Esophagus squamous epithelium (tissue), 5 donors: ENCODE results near the gene DENND2D. TPM values are rescaled to one million over a fixed set of nuclear protein-coding genes. Genes with fewer than 3 reads are reported as not detected.

ENCODE experiments used
- DNase-seq: peaks from one replicate; lab custom pipeline; 2025; lab: John Stamatoyannopoulos, UW
- H3K27ac ChIP-seq, 4 donors: fragments of 200-600 bp; sonication (generic); one replicate each; pipeline ENCODE4 v1.5.1; 2016 to 2019; ENCODE audit warnings: mild to moderate bottlenecking in 1 of 4
- H3K27me3 ChIP-seq, 4 donors: fragments of 200-600 bp; sonication (generic); 1 replicate in 3 of 4; 2 replicates in 1 of 4; pipeline versions ENCODE4 v1.5.1 to v1.6.0; 2017 to 2021; ENCODE audit warnings: antibody characterized with exemption in 1 of 4
- H3K36me3 ChIP-seq, 3 donors: fragments of 200-600 bp; sonication (generic); one replicate each; pipeline ENCODE4 v1.5.1; 2016 to 2019
- H3K4me1 ChIP-seq, 3 donors: fragments of 200-600 bp; sonication (generic); one replicate each; pipeline ENCODE4 v1.5.1; 2017 to 2019
- H3K4me3 ChIP-seq, 4 donors: fragments of 200-600 bp; sonication (generic); 1 replicate in 3 of 4; 2 replicates in 1 of 4; pipeline ENCODE4 v1.5.1; 2016 to 2019; ENCODE audit warnings: mild to moderate bottlenecking in 2 of 4, moderate library complexity in 1 of 4
- H3K9me3 ChIP-seq, 3 donors: fragments of 200-600 bp; sonication (generic); one replicate each; pipeline ENCODE4 v1.5.1; 2016 to 2019
- POLR2A ChIP-seq, 4 donors: fragments of 450-650 bp; IDR thresholded peaks; one replicate each; pipeline ENCODE4 v1.6.1; 2017; ENCODE audit warnings: antibody characterized with exemption in 4 of 4, mild to moderate bottlenecking in 4 of 4, moderate library complexity in 3 of 4
- WGBS, 2 donors: methylation state at CpG; one replicate each; pipeline ENCODE4 v1.1.5; 2018; 5-methylcytosine and 5-hydroxymethylcytosine counted together
- intact Hi-C: fragments of 100-400 bp; cut with DNase I; formaldehyde crosslinking; loops from one replicate; pipeline ENCODE4 v1.15.0; 2022
- total RNA-seq, 4 donors: library from RNA; depleted of rRNA; stranded (reverse); fragments of >200 nt; gene quantifications; one replicate each; pipeline ENCODE4 v1.1.0, GENCODE V29; 2016
- TF ChIP-seq, protein P1 (sequence below), 6 experiments: fragments of 450-650 bp in 4 of 6; fragments of 200-600 bp in 2 of 6; sonication (generic) in 2 of 6; IDR thresholded peaks; one replicate each; pipeline ENCODE4 v1.5.1; 2016 to 2019; ENCODE audit warnings: antibody characterized with exemption in 6 of 6, mild to moderate bottlenecking in 4 of 6, moderate library complexity in 4 of 6
- donor health status: DM: yes; HTN: yes; CAD: no.

DENND2D gene
- total RNA-seq, 4 donors from 2014 or later = 55.3 to 73.3 (median 66.5) TPM

DNA sequence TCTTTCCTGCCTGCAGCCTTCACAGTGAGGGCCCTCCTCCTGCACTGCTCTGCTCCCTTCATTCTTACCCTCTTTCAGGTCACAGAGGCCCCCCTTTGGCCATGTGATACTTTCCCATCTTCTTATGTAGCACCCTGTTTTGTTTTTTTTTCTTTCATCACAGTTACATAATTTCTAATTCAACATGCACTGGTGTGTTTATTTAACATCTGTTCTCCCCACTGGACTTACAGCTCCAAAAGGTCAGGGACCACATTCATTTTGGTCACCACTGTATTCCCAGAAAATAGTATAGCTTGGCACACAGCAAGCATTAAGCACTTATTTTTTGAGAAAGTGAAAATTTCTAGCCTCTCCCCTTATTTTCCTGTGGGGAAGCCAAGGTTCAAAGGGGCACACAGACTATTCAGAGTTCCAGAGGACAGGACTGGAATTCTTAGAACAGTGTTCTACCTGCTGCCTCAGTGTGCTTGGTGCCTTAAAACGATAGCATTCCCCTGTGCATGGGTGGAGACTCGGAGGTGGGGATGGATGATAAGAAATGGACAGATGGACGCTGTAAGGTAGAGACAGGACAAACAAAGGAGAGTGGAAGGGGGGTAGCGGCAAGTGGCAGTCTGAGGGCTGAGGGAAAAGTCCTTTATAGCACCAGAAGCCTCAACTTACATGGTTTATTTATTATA lies 5.3 kb downstream of the DENND2D start:
- WGBS, 2 donors = 79 to 86% methylated on average over 4 of the region's 4 CpGs
- H3K27ac ChIP-seq = peak overlapping the region in 2 of 4 donors; percentile 76 to 81
- no peak for DNase-seq
- peaks cover 4 to 84% (median 13%) of the 10 kb centered on the region in 3 donors for H3K36me3 ChIP-seq
- no peak for TF ChIP-seq POLR2A (IDR thresholded peaks at IDR 0.05)
- no peaks in the 10 kb centered on the region for H3K27me3 ChIP-seq
- H3K9me3 ChIP-seq = no peaks in the 10 kb centered on the region
- intact Hi-C loops = loop anchor here (10.0 kb wide), 1 partner anchor 50 kb away; the partner anchor contains the start of genes CEPT1 and DRAM2
- no peak overlapping the region for H3K4me3 ChIP-seq
- H3K4me1 ChIP-seq = peaks cover 29 to 100% (median 47%) of the 10 kb centered on the region in 3 donors

DNA sequence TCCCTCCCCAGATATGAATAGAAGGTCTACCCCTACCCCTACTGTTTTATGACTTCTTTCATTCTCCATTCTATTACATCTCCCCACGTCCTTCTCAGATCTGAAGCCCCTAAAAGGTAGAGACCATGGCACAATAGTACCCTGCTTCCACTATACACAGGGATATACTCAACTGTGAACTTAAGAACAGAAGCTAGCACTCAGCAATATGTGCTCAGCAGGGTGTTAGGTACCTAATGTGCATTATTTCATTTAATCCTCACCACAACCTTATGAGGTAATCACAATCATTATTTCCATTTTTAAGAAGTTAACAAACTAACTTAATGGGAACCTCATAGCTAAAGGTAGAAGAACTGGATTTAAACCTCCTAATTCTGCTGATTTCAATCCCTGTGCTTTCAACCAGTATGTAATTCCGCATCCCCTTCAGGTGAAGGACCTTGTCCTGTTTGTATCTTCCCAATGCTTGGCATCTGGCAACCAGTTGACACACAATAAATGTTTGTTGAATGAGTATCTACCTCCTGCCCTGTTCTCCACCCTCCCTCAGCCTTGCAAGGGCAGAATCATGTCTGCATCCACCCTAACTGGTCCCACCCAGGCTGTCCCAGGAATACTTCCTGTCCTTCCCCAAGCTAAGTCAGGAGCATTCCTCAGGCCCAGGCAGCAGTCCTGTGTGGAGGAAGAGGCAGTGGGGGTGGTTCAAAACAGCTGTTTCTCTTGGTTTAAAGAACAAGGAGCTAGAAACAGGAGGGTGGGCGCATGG lies 6.5 kb downstream of the DENND2D start:
- WGBS, 2 donors = 92 to 93% methylated on average over 3 of the region's 3 CpGs
- no peaks in the 10 kb centered on the region for H3K27me3 ChIP-seq
- H3K4me1 ChIP-seq = peaks cover 29 to 89% (median 44%) of the 10 kb centered on the region in 3 donors
- H3K36me3 ChIP-seq = peaks cover 4 to 88% (median 13%) of the 10 kb centered on the region in 3 donors
- no peak for TF ChIP-seq POLR2A (IDR thresholded peaks at IDR 0.05)
- TF ChIP-seq, protein P1, sequence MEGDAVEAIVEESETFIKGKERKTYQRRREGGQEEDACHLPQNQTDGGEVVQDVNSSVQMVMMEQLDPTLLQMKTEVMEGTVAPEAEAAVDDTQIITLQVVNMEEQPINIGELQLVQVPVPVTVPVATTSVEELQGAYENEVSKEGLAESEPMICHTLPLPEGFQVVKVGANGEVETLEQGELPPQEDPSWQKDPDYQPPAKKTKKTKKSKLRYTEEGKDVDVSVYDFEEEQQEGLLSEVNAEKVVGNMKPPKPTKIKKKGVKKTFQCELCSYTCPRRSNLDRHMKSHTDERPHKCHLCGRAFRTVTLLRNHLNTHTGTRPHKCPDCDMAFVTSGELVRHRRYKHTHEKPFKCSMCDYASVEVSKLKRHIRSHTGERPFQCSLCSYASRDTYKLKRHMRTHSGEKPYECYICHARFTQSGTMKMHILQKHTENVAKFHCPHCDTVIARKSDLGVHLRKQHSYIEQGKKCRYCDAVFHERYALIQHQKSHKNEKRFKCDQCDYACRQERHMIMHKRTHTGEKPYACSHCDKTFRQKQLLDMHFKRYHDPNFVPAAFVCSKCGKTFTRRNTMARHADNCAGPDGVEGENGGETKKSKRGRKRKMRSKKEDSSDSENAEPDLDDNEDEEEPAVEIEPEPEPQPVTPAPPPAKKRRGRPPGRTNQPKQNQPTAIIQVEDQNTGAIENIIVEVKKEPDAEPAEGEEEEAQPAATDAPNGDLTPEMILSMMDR (IDR thresholded peaks at IDR 0.05) = no peak
- H3K9me3 ChIP-seq = no peaks in the 10 kb centered on the region
- intact Hi-C loops = loop anchor here (10.0 kb wide), 1 partner anchor 49 kb away; the partner anchor contains the start of genes CEPT1 and DRAM2
- peak overlapping the region; percentile 66 to 85 (median 78) for H3K27ac ChIP-seq
- DNase-seq = no peak
- H3K4me3 ChIP-seq = no peak overlapping the region

DNA sequence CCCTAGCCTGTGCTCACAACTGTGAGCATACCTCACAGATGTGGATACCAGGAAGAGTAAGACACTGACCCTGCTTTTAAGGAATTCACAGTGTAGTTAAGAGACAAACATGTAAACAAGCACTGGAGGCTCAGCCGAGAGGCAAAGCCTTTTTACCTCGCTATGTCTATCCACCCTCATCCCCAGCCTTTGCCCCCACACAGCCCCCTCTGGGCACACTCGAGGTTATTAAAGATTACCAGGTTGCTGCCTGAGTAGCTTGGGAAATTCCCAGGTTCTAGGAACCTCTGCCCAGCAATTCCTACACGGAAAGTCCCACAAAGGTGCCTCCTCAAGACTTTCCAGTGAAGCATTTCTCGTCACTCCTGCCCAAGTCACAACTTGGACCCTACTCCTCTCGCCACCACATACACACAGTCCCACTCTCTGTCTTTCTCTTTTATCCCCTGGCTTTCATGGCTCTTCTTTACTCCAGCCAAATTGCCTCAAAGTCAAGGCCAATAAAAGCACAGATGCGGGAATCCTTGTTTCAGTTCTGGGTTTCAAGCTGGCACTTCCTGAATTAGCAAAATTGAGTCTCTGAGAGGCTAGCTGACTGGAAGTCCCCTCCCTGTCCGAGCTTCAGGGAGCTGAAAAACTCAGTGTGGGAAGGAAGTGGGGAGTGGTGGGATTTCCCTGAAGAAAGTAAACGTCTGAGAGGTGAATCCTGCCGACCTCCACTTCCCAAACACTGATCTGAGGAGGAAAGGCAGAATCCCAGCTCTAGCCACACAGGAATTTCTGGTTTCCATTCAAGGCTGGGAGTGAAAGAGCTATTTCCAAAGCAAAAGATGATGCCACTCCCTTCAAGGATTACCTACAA lies 7.6 kb downstream of the DENND2D start:
- H3K36me3 ChIP-seq = peaks cover 4 to 88% (median 17%) of the 10 kb centered on the region in 3 donors
- TF ChIP-seq, protein P1 (IDR thresholded peaks at IDR 0.05) = no peak
- TF ChIP-seq POLR2A (IDR thresholded peaks at IDR 0.05) = no peak
- H3K27me3 ChIP-seq = no peaks in the 10 kb centered on the region
- peak overlapping the region; percentile 66 to 85 (median 78) for H3K27ac ChIP-seq
- H3K4me1 ChIP-seq = peaks cover 29 to 79% (median 44%) of the 10 kb centered on the region in 3 donors
- no peaks in the 10 kb centered on the region for H3K9me3 ChIP-seq
- 16 to 20% methylated on average over 10 of the region's 10 CpGs for WGBS, 2 donors
- no peak for DNase-seq
- intact Hi-C loops = loop anchor here (10.0 kb wide), 1 partner anchor 48 kb away; the partner anchor contains the start of genes CEPT1 and DRAM2
- H3K4me3 ChIP-seq = no peak overlapping the region

DNA sequence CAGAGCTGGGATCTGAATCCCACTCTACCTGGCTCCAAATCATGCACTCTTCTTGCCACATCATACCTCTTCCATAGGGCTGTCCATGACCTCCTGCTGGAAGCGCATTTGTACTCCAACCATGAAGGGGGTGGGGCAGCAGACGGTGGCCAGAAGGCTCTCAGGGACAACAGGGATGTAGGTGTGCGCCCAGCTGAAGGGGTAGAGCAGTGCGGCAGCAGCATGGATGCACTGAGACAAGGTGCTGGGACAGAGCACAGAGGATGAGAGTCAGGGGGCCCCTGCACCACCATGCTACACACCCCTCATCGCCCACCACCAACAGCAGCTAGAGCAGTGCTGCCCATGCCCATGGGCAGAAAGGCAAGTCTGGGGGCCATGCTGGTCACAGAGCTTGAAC lies 8.4 kb downstream of the DENND2D start:
- H3K36me3 ChIP-seq = peaks cover 4 to 88% (median 15%) of the 10 kb centered on the region in 3 donors

More for the DNA sequence above, 8.4 kb downstream of the DENND2D start:
- intact Hi-C loops = loop anchor here (10.0 kb wide), 1 partner anchor 47 kb away; the partner anchor contains the start of genes CEPT1 and DRAM2
- Histone ChIP-seq H3K27ac (peak overlapping the region; percentile 66 to 85 (median 78)), H3K27me3 (no peaks in the 10 kb centered on the region), H3K9me3 (no peaks in the 10 kb centered on the region), H3K4me3 (no peak overlapping the region), H3K4me1 (peaks cover 29 to 71% (median 44%) of the 10 kb centered on the region in 3 donors)
- TF ChIP-seq POLR2A (IDR thresholded peaks at IDR 0.05) = no peak
- TF ChIP-seq, protein P1 (IDR thresholded peaks at IDR 0.05) = no peak
- DNase-seq = no peak
- WGBS, 2 donors = 83 to 100% methylated on average over 1 to 5 of the region's 5 CpGs
